GM19240 (cell line): ENCODE results near the gene PPP1R12B.
"Not testable (repeated sequence)": the region's sequence is repeated elsewhere in the genome, so short reads cannot be mapped to it uniquely, and the experiment has no call there.

Experiments
- DNase-seq: peaks from one replicate; pipeline ENCODE4 v3.0.0; 2011; ENCODE audit warnings: low spot score; ENCODE audit not compliant: insufficient read length

Gene PPP1R12B

DNA sequence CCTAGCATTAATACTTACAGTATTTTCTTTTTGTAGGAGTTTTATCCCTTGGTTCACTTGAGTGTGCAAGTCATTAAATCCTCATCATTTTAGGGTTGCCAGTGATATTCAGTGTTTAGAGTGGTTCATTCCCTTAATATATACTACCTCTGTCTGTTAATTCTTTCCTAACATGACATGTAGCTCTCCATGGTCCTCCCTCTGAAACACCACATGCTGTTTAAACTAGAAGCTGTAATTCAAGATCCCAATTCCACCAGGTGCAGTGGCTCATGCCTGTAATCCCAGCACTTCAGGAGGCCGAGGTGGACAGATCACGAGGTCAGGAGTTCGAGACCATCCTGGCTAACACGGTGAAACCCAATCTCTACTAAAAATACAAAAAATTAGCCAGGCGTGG is 233.9 kb downstream of the PPP1R12B start:
- not testable (repeated sequence) for DNase-seq

DNA sequence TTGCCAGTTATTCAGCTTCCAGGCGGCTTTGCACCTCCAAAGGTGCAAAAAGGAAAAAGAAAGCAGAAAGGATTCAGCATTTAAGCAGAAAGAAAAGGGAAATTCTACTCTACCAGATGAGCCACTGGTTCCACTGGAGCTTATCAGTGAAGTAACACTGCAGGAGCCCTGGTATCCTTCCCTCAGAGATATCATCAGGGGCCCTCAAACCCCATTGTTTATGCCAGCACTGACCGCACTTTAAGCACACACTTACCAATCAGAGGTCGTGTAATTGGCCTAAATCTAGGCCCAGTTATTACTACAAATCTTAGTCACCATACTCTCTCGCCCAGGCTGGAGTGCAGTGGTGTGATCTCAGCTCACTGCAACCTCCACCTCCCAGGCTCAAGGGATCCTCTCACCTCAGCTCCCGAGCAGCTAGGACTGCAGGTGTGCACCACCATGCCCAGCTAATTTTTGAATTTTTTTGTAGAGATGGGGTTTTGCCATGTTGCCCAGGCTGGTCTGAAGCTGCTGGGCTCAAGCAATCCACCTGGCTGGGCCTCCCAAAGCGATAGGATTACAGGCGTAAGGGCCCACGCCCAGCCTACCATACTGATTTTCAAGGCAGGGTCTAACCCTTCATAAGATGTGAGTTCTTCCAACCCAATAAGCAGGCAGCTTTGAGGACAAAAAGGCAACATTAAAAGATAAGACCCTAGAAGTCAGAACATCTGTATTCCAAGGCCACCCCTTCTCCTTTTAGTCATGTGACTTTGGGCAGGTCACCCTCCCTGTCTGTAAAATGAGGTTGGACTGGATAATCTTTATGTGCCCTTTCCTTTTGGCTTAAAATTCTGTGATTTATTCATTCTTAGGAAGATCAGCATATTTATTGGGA is 236.4 kb downstream of the PPP1R12B start:
- no peak for DNase-seq

DNA sequence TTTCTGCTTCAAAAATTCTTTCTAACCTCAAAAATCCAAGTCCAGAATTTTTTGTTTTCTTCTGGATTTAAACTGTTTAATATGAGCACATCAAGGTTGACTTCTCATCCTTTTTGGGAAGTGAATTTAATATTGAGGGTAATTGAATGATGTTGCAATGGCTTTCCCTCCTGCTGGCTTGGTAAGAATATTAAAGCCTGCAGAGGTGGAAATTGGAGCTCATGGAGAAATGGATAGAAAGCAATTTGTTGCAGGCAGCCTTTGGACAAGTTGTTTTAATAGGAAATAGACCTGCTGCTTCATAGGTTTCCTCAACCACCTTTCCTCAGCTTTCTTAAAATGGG is 237.1 kb downstream of the PPP1R12B start:
- no peak for DNase-seq

DNA sequence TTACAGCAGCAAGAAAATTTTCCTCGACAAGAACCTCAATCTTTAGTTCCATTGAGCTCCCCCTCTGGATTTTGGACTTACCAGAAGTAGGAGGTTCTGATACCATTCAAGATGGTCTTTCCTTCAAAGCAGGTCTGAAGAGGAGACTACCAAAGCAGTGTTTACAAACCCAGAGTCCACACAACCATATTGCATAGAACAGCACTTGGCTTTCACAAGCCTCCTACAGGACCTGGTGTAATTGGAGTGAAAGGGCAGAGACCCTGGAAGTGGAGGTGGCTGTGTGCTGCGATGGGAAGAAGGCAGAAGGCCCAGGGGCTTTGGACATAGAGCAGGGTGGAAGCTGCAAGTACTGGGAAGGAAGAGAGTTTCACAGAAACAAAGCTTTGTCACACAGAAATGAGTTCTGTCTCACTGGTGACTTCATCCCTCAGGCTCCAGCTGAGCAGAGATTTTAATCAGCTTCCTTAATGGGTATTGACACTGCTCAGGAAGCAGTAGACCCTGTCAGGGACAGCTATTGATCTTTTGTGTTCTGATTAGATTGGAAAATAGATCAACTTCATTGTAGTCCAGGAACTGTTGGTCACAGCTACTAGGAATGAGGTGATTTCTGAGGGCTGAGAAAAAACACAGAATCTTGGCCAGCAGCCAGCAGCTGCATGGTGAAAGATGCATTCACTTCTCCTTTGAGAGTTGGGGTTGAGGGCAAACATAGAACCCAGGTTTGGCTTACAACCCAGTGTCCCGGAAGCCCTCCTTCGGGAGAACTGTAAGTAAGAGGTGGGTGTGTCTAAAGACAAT is 237.7 kb downstream of the PPP1R12B start:
- DNase-seq: no peak

DNA sequence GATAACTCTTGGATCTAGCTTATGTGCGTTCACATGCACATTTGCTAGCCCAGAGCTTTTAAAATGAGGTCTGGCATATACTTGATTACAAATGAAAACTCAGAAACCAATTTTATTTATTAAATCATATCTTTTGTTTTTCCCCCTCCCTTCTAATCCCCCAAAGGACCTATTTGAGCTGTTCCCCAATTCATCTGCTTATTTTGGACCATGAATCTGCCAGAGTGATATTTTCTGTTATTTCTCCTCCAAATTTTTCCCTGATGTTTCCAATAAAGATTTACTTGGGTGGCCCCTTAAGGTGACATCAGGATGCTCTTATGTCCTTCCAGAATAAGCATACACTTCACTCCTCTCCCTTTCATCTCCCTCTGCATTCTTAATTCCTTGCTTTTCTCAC is 238.4 kb downstream of the PPP1R12B start:
- DNase-seq: no peak

DNA sequence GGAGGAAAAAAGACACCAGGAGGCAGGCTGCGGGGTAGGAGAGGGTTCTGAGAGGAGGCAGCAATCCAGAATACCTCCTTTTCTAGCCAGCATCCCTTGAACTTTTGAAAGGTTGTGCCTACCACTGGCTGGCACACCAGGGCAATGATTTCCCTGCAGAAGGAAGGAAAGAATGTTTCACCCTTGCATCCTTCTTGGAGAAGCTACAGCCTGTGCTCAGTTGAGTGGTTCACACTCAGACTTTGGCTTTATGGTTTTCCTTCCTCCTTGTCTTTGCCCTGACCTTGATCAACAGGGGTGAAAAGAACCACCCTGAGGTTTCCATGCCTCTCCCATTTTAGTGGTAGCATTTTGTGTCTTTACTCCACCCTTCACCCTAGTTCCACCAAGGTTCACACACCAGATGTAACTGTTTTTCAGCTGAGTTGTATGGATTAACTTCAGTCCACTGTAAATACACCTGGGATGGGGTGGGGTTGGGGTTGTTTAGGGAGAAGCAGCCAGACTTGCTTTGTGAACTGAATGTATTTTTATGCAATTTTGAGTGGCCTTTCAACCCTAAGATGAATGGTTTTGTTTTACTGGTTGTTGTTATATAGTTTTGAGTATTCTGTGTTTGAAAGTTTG is 239.5 kb downstream of the PPP1R12B start:
- DNase-seq: no peak

DNA sequence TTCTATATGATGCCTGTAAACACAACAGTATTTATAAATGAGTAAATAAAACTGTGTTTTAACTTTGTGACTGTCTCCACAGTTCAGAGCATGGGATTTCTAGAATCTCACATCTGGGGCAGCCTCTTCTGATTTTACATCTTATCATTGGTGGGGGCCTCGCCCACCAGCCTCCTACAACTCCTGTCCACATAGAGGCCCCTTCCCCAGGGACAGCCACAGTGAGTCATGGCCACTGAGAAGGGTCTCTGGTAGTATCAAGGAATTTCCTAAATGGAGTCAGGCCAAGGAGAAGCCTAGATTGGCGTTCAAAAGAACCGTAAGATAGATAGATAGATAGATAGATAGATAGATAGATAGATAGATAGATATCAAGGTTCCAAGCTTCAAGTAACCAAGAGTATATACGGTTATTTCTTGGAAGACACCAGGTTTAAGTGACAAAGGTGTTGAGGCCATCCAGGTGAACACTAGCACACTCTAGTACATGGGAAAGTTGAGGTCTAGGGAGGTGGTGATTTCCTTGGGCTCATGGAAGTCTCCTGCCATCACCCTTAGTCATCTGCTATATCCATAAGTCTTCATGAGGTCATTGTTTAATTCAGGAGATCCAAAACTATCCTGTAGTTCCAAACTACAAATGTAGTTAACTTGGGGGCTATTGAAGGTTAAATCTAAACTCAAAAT is 240.1 kb downstream of the PPP1R12B start:
- no peak for DNase-seq

DNA sequence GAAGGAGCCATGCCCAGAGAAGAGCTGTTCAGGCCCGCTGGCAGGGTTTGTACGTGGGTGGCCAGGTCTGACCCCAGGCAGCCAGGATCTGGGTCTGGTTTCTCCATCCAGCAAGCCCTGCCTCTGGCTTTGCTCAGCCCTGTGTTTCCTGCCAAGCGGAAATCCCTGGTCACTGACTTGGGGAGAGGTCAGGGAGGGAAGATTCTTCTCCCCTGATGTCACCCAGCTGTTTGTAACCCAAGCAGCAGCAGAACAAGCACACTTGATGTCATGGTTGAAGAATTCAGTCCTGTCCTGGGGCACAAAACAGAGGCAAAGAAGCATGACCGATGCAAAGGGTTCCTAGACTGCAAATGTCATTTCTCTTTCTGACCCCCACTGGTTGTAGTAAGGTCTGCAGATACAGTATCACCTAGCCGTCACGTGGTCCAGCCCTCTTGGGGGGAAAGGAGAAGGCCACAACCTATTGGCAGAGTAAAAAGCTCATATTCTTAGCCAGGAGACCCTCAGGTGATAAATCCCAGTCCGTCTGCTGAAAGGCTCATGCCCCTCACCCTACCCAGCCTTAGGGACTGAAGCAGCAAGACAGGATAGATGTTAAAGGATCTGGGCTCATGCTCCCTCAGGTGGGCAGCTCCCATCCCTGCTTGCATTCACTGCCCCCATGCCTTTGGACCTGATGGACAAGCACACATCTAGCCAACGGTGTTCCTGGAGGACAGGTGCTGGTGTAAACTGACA is 240.9 kb downstream of the PPP1R12B start:
- DNase-seq: no peak

DNA sequence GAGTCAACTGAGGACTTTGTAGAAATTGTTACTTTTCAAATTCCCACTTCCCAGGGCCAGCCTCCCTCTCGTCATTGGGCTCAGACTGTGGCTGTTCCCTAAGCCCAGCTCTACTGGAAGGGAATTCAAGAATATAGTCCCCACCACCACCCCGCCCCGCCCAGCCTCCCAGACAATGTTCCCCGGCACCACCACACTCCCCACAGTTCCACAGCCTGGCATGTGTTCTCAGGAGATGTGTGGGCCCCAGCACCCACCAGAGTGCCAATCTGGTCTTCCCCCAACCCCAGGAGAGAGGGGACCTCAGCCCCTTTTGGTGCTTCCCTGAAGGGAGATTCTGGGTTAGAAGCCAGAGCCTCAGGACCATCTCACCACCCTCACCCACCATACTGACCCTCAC is 241.6 kb downstream of the PPP1R12B start:
- no peak for DNase-seq

DNA sequence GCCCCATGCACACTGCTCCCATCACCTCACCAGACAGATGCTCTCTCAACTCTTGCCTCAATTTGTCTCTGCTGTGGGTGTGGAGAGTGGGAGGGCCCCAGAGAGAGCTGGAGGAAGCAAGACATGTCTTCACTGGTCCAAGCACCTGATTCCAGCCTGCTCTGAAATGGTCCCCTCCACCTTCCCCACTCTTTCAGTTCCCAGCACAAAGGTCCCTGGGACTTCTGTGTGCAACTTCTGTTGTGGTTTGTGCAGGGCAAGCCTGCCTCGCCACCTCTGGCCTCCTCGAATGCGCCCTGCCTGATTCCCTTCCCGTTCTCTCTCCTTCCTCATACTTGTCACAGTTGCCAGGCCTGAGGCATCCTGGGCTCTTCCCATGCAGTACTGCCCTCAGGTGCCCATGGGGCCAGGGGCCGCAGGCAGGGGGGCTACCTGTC is 242.5 kb downstream of the PPP1R12B start:
- no peak for DNase-seq

DNA sequence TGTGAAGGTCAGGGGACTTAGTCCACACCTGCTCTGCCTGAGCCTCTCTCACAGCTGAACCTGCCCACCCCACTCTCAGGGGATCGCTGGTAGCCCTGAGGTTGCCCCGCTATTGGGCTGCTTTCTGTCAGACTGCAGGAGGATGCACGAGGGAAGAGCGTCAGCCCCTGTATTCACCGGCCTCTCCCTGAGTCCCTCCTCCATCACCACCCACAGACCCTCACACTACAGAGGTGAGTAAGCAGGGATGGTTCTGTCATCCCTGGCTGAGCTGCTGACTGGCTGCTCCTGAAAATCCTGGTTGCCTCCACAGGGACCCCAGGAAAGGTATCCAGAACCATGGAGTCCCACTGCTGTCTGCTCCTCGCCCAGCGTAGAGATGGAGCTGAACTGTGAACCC is 243.0 kb downstream of the PPP1R12B start:
- no peak for DNase-seq

DNA sequence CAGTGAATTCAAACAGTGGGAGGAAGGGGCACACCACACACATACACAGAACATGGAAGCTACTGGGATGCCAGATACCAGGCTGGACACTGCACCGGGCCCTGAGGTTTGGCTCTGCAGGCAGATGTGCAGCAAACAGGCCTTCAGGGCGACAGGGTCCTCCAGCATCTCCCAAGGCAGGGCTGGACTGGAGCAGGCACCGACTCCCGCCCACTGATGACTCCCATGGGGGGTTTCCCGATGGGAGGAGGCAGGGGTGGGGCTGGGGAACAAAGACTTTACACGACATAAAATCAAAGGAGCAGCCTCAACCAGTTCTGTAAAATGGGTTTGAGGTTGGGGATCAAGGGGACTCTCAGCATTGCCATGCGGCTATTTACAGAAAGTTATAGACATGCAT is 243.6 kb downstream of the PPP1R12B start:
- DNase-seq: no peak

DNA sequence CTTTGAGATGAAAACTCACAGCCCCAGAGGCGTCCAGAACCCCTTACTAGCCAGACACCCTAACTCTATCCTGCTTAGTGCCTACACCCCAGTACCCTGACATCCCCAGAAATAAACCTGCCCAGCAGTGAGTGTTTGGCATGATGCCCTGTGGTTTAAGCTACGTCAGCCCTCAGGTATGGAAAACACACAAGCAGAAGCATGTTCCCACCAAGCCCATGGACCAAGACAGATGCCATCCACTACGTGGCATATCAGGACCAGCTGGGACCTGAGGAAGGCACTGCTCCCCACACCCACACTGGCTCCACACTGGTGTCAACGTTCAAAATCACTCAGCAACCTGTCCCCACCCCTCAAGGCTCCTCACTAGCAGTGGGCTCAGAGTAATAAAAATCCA is 245.3 kb downstream of the PPP1R12B start:
- no peak for DNase-seq

DNA sequence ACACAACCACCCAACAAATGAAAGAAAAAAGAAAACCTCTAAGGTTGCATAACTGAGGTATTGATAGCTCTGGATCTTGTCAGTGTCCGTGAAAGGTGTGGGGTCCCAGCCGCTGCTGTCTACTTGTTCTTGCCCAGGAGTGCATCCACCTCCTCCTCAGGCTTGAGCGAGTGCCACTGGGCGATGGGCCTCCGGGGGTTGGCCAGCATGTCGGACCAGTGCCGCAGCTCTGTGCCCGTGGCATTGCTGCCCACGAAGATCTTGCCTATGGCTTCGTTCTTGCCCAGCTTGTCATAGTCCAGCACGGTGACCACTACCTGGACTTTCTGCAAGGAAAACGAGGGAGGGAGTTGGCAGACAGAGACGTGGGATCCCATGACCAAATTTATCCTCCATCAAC is 248.1 kb downstream of the PPP1R12B start:
- no peak for DNase-seq

DNA sequence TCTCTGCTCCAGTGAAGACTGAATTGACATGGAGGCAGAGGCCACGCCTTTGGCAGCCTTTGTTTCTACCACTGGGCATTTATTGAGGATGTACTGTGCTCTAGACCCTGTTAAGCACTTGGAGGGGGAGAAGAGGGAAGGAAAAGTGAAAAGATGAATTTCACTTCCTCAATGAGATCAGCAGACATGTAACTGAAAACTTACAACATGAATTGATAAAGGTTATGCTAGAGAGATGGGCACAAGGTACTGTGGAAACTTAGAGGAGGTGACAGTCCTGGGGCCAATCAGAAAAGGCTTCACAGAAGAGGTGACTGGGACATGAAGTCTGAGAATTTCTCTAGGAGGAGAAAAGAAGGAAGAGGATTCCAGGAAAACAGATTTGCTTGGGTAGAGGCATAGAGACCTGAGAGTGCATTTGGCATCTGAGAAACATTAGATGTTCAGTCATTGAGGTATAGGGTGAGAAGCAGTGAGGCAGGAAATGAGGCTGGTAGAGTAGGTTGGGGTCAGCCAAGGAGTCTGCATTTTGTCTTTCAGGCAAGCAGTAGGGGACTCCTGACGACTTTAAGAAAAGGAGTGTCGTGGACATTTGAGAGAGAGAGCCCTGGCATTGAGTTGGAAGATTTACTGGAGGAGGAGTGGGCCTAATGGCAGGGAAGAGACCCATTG is 248.7 kb downstream of the PPP1R12B start:
- DNase-seq: no peak

DNA sequence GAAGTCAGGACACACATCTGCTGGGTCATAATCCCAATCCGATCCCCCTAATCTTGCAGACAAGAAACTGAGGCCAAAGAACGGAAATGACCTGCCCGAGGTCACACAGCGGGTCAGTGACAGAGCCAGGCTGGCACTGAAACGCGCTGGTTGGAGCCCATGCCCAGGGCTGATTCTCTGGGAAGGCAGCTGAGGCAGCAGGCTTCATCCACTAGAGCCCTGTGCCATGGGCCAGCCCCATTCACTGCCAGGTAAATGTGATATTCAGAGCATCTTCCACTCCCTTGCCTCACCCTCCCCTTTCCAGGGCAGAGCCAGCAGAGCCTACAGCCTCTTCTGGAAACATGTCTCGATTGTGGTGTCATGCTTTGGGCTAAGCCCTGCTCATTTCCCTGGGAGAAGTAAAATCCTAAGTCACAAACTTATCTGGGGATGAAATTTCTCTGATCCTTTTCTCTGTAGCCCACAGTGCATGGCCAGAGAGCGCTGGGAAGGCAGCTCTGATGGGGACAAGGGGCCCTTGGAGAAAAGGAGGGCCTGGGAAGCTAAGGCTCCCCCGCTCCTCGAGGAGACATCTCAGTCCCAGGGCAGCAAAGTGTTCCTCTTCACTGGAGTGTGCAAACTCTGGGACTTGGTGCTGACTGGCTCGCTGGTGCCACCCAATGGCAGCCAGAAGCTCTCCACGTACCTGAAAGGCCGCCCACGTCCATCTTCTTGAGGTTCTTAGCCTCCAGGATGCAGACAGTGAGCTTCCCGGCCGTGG is 251.4 kb downstream of the PPP1R12B start:
- DNase-seq: peak; percentile 60

DNA sequence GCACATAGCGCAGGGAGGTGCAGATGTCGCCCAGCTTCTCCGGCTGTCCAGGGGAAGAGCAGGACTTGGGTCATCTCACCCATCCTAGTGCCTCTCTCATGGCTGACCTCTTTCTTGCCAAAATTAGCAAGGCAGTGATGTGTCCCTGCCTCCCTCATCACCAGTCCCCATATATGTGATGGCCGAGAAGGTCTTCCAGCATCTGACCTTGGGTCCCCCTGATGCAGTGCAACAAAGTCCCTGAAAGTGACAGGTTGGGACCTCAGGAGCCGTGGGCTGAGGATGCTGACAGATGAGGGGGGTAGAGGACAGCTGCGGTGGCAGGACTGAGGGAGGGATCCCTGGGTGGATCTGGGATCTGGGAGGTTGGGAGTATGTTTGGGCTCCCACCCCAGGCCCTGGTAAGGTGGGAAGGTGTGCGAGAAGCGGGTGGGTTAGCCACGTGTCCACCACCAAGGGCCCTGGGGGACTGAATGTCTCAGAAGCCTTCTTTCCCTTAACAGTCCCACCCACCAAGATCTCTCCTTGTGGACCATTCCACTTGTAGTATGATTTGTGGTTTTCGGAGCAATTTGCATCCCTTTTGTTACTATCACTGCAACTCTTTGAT is 252.0 kb downstream of the PPP1R12B start:
- no peak for DNase-seq

DNA sequence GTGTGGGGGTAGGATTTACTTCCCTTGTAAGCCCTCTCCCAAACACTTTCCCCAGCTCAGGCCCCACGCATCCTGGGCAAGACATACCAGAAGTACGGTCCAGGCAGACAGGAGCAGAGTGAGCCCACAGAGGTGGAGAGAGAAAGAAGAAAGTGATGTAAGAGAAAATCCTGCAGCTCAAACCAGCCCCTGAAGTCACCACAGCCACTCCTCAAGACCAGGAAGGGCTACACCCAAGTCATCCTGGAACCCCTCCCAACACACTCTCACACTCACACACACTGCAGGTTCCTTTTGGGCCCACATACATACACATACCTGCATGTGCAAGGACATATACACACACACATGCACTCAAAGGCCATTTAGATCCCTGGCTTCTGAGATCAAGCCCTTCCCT is 254.9 kb downstream of the PPP1R12B start:
- no peak for DNase-seq

DNA sequence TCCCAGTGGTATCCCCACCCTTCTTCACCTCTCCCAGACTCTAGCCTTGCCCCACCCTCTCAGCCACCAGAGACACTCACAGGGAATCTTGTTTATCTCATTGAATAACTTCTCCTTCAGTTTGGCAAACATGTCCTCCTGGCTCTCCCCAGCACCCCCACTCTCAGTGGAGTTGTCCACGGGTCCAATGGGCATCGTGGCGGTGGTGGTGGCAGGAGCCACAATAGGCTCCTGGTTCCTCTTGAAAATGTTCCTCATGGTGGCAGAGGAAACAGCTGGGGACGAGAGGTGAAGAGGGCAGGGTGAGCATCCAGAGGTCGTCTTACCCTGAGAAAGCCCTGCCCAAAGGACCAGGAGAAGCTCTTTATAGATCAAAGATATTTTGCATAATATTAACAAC is 257.0 kb downstream of the PPP1R12B start:
- no peak for DNase-seq
